ENCODE measurements around the gene SMG5. TPM values are rescaled to one million over a fixed set of nuclear protein-coding genes. Genes with fewer than 3 reads are reported as not detected.

SMG5 gene
- total RNA-seq, 1 donor from 2014 or later: 76.5 TPM

GRCh38 chr1:156310962-156311361, 28.3 kb upstream of the SMG5 start:
- Histone ChIP-seq H3K4me1 (no peaks in the 10 kb centered on the region), H3K36me3 (peaks cover 75 to 95% of the 10 kb centered on the region in 2 donors), H3K4me3 (no peak overlapping the region), H3K27me3 (no peaks in the 10 kb centered on the region), H3K9me3 (no peaks in the 10 kb centered on the region), H3K27ac (no peak overlapping the region)
- DNase-seq (ENCODE audit: low spot score in 2 of 2): no peak
- intact Hi-C loops (cut with DNase I): no loop called here
- no peak for TF ChIP-seq CTCF (IDR thresholded peaks at IDR 0.05)

DNA sequence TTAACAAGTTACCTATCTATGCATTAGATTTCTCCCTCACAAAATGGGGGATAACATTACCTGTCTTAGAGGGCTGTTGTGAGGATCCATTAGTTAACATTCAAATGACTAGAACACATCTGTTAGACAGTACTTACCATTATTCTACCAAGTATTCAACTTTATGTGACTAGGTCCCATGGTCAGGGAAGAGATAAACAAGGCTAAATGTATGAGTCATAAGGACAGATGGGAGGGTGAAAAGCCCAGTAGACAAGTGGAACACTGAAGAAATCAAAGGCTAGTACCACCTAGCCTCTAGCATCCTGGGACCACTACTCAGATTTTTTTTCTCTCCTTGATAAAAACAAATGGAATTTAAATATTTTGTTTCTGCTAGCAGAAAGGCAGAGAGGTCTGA, 25.5 kb upstream of the SMG5 start:
- no peaks in the 10 kb centered on the region for H3K9me3 ChIP-seq
- H3K27ac ChIP-seq: no peak overlapping the region
- peaks cover 54 to 72% of the 10 kb centered on the region in 2 donors for H3K36me3 ChIP-seq
- no peak for TF ChIP-seq CTCF (IDR thresholded peaks at IDR 0.05)
- no peaks in the 10 kb centered on the region for H3K4me1 ChIP-seq
- intact Hi-C loops (cut with DNase I): no loop called here
- no peak for DNase-seq (ENCODE audit: low spot score in 2 of 2)
- no peak overlapping the region for H3K4me3 ChIP-seq
- H3K27me3 ChIP-seq: no peaks in the 10 kb centered on the region

DNA sequence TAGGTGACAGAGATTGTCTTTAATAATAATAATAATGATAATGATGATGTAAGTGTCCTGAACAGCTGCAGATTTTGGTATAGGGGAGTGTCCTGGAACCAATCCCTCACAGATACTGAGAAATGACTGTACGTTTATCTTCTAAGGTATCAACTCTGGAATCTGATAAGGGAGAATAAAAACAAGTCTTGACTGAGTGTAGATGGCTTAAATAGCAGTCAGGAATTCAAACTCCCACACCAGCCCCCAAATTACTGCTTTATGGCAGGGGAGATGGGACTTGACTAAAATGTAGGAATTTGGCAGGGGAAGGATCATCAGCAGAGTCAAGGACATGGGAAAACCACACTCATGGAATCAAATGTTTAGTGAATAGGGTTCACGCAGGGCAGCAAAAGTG, 22.6 kb upstream of the SMG5 start:
- no peaks in the 10 kb centered on the region for H3K9me3 ChIP-seq
- intact Hi-C loops (cut with DNase I): no loop called here
- H3K27me3 ChIP-seq: no peaks in the 10 kb centered on the region
- no peak overlapping the region for H3K4me3 ChIP-seq
- H3K4me1 ChIP-seq: no peaks in the 10 kb centered on the region
- DNase-seq (ENCODE audit: low spot score in 2 of 2): no peak
- no peak for TF ChIP-seq CTCF (IDR thresholded peaks at IDR 0.05)
- H3K36me3 ChIP-seq: peaks cover 29 to 43% of the 10 kb centered on the region in 2 donors
- no peak overlapping the region for H3K27ac ChIP-seq

DNA sequence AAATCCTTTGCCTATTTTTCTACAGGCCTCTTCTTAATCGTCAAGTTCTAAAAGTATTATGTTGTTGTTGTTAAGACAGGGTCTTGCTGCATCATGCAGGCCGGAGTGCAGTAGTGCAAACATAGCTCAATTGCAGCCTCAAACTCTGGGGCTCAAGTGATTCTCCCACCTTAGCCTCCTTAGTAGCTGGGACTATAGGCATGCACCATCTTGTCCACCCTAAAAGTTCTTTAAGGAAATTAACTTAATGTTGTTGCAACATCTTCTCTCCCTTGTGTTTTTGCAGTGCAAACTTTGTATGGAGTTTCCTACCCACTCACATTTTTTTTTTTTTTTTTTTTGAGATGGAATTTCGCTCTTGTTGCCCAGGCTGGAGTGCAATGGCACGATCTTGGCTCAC, 20.6 kb upstream of the SMG5 start:
- no peaks in the 10 kb centered on the region for H3K9me3 ChIP-seq
- no peak overlapping the region for H3K27ac ChIP-seq
- no peak overlapping the region for H3K4me3 ChIP-seq
- H3K27me3 ChIP-seq: no peaks in the 10 kb centered on the region
- intact Hi-C loops (cut with DNase I): no loop called here
- no peaks in the 10 kb centered on the region for H3K4me1 ChIP-seq
- H3K36me3 ChIP-seq: peaks cover 11 to 23% of the 10 kb centered on the region in 2 donors
- no peak for DNase-seq (ENCODE audit: low spot score in 2 of 2)
- no peak for TF ChIP-seq CTCF (IDR thresholded peaks at IDR 0.05)

DNA sequence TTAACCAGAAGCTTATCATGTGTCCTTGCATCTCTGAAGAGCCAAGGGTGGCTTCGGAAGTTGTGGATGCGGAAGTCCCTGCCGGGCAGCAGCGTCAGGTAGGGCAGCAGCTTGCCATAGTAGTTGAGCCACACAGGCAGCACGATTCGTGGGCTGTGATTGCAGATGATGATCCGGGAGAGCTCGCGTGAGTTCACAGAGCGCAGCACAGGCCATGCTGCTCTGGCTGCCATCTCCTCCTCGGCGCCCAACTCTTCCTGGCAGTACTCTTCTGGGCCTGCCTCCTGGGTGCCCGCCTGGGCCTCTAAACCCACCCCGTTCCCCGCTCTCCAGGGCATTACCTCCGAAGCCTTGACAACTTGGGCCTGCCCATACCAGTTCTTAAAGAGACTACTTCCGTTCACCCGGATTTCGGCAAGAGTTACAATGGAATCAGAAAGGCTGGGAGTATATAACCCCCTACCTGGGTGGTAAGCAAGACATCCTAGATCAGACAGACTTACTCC, 16.3 kb upstream of the SMG5 start, which contains the start of gene VHLL:
Gene VHLL (minus strand): TSS at position 456 of the 506 bp plus-strand sequence. CDS start 118 bp downstream, at position 338.
- peaks cover 0 to 7% of the 10 kb centered on the region in 2 donors for H3K4me1 ChIP-seq
- H3K27ac ChIP-seq: no peak within 1 kb of the TSS
- no peak for DNase-seq (ENCODE audit: low spot score in 2 of 2)
- H3K4me3 ChIP-seq: no peak within 1 kb of the TSS
- no peaks in the 10 kb centered on the region for H3K27me3 ChIP-seq
- H3K36me3 ChIP-seq: no peaks in the 10 kb centered on the region
- no peaks in the 10 kb centered on the region for H3K9me3 ChIP-seq
- intact Hi-C loops (cut with DNase I): no loop called here
- no peak for TF ChIP-seq CTCF (IDR thresholded peaks at IDR 0.05)
